ENCODE results near the gene AMMECR1L. TPM values are rescaled to one million over a fixed set of nuclear protein-coding genes. Genes with fewer than 3 reads are reported as not detected.

Gene AMMECR1L
- total RNA-seq (2022; extraction: Qiagen RNA extraction) = 16.7 to 20.2 TPM (median 18.3 TPM) in 5 replicates

GRCh38 chr2:127885780-127886592, at the start of gene AMMECR1L:
Gene AMMECR1L (minus strand): TSS chr2:127885956. CDS start chr2:127874234, 11,722 bp downstream.

Other genes with a start within 250 kb of the AMMECR1L start
- gene GPR17, start 239.8 kb downstream of the AMMECR1L start, total RNA-seq (2022; extraction: Qiagen RNA extraction) = 0.06 to 0.19 TPM (median 0.11 TPM) in 4 of 5 replicates, not detected in the other
- gene LIMS2, start 210.4 kb downstream of the AMMECR1L start, total RNA-seq (2022; extraction: Qiagen RNA extraction) = 5.4 to 7.6 TPM (median 6.6 TPM) in 5 replicates
- 4.7 to 6.9 TPM (median 5.8 TPM) in 5 replicates for gene SFT2D3, start 184.5 kb downstream of the AMMECR1L start, total RNA-seq (2022; extraction: Qiagen RNA extraction)
- gene WDR33, start 74.8 kb downstream of the AMMECR1L start, total RNA-seq (2022; extraction: Qiagen RNA extraction) = 18.4 to 26.3 TPM (median 23.1 TPM) in 5 replicates
- gene POLR2D, start 27.8 kb downstream of the AMMECR1L start, total RNA-seq (2022; extraction: Qiagen RNA extraction) = 48.7 to 56.5 TPM (median 53.5 TPM) in 5 replicates
- gene SAP130, start 142.1 kb upstream of the AMMECR1L start, total RNA-seq (2022; extraction: Qiagen RNA extraction) = 9.8 to 13.3 TPM (median 12.2 TPM) in 5 replicates
- 17.5 to 22.9 TPM (median 19.9 TPM) in 5 replicates for gene UGGT1, start 205.2 kb upstream of the AMMECR1L start, total RNA-seq (2022; extraction: Qiagen RNA extraction)